Measurements from ENCODE around the gene HLA-DRB1.

- TF ChIP-seq CTCF (IDR thresholded peaks at IDR 0.05; ENCODE audit: extremely low read depth in 1 of 2, insufficient read depth in 1 of 2, low read depth in 1 of 2, low read length in 2 of 2), result no peak
- no peak for TF ChIP-seq POLR2A (IDR thresholded peaks at IDR 0.05; ENCODE audit: low read depth, low read length)
These were observed 26.7 kb downstream of the HLA-DRB1 start for GRCh38 chr6:32562940-32563339.
